Mammary epithelial cell (primary cell): ENCODE results near the gene SLAIN2.

Source experiments
- CTCF ChIP-seq, 2 donors: IDR thresholded peaks in 1 of 2; conservative IDR thresholded peaks in 1 of 2; 2 replicates each; pipeline ENCODE4 v1.5.1; 2011 to 2012; ENCODE audit warnings: inconsistent platforms in 2 of 2, low read length in 2 of 2, mild to moderate bottlenecking in 2 of 2, control low read depth in 1 of 2, low read depth in 1 of 2; ENCODE audit not compliant: insufficient read depth in 1 of 2; ENCODE audit errors: extremely low read depth in 1 of 2
- EZH2 ChIP-seq: IDR thresholded peaks from 2 replicates; pipeline ENCODE4 v1.6.1; 2012; ENCODE audit warnings: low read length, inconsistent platforms, borderline replicate concordance

DNA sequence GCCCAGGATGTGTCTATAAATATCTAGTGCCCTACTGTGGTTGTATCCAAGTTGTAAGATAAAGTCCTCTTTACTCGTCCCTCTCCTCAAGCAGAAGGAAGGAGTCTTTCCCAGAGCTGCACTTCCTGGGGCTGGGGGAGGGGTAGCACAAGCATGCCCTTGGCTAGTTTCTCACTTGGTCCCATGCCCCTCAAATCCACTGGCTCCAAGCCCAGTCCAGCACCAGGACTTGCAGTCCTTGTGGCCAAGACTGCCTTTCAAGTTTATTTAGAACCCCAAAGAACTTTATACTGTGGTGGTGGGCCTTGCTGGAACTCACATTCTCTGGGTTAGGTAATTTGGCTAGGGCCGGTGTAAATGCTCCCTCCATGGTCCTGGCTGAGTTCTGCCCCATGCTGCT lies 98.7 kb downstream of the SLAIN2 start:
- TF ChIP-seq CTCF (conservative IDR thresholded peaks at IDR 0.05 in 1 of 2, IDR thresholded peaks at IDR 0.05 in 1 of 2; ENCODE audit: extremely low read depth in 1 of 2, insufficient read depth in 1 of 2, low read depth in 1 of 2, low read length in 2 of 2) = no peak
- TF ChIP-seq EZH2 = no peak
